ENCODE measurements around the gene COPG1. TPM values are rescaled to one million over a fixed set of nuclear protein-coding genes. Genes with fewer than 3 reads are reported as not detected.
A peak's percentile ranks its signal among the peaks of the same experiment; 100 is the strongest.

COPG1 gene
- total and polyA plus RNA-seq, 9 of the 15 experiments (the other 6 are each of a cell fraction or from before 2014, with no cell fraction given) = 40.3 to 105 (median 62.4) TPM

GRCh38 chr3:129316248-129317013, 67.0 kb downstream of the COPG1 start (continued):
- TF ChIP-seq PHTF2 (CRISPR knock-in tag; IDR thresholded peaks at IDR 0.05) = no peak
- no peak for TF ChIP-seq KDM1A (IDR thresholded peaks at IDR 0.05)
- TF ChIP-seq ESRRA (IDR thresholded peaks at IDR 0.05; ENCODE audit: borderline replicate concordance, low read depth) = 0 out of 2 replicates have a peak, but pooled peaks have one; percentile 12
- TF ChIP-seq RFX7 (CRISPR knock-in tag; IDR thresholded peaks at IDR 0.05) = no peak
- TF ChIP-seq ZNF280A (IDR thresholded peaks at IDR 0.05; ENCODE audit: low read depth, partially characterized antibody) = no peak
- peak; percentile 66 for TF ChIP-seq SIN3B (IDR thresholded peaks at IDR 0.05; ENCODE audit: low read depth)
- peak; percentile 37 for TF ChIP-seq PCBP1 (IDR thresholded peaks at IDR 0.05; ENCODE audit: low read depth, low read length, poor library complexity, severe bottlenecking)
- TF ChIP-seq SMC3 (conservative IDR thresholded peaks at IDR 0.05; ENCODE audit: insufficient read depth, low read depth, low read length) = no peak
- peak; percentile 51; the same call in 1 of the 2 replicates for TF ChIP-seq NCOR1 (IDR thresholded peaks at IDR 0.05)
- TF ChIP-seq PBX2 (CRISPR knock-in tag; IDR thresholded peaks at IDR 0.05; ENCODE audit: low read depth) = no peak
- TF ChIP-seq PBX2 (tag; conservative IDR thresholded peaks at IDR 0.05; ENCODE audit: low read depth) = no peak
- TF ChIP-seq ZBTB7A (IDR thresholded peaks at IDR 0.05; ENCODE audit: borderline replicate concordance, control insufficient read depth, low read depth, low read length) = no peak; the same call in 1 of the 2 replicates
- no peak for TF ChIP-seq MEIS2 (IDR thresholded peaks at IDR 0.05; ENCODE audit: partially characterized antibody)
- TF ChIP-seq U2AF1 (optimal IDR thresholded peaks at IDR 0.05; ENCODE audit: low read depth, low read length) = no peak
- no peak for TF ChIP-seq TBL1XR1 (IDR thresholded peaks at IDR 0.05; ENCODE audit: low read length in 2 of 2)
- TF ChIP-seq SNRNP70 (optimal IDR thresholded peaks at IDR 0.05; ENCODE audit: low read depth, low read length) = no peak
- 0 out of 2 replicates have a peak, but pooled peaks have one; percentile 28 for TF ChIP-seq C11orf30 (IDR thresholded peaks at IDR 0.05; ENCODE audit: low read depth)
- peak in 1 of 2 experiments; percentile 78; a peak in 1 of 4 replicates for TF ChIP-seq ZMIZ1 (IDR thresholded peaks at IDR 0.05; ENCODE audit: low read depth in 2 of 2, low read length in 2 of 2)
- no peak; the same call in 1 of the 2 replicates for TF ChIP-seq NFRKB (IDR thresholded peaks at IDR 0.05; ENCODE audit: low read depth)

All from K562 (cell line).